Measurements from ENCODE around the gene FABP7. TPM values are rescaled to one million over a fixed set of nuclear protein-coding genes. Genes with fewer than 3 reads are reported as not detected.
A peak's percentile ranks its signal among the peaks of the same experiment; 100 is the strongest.

Gene FABP7
- total and polyA plus RNA-seq, 2 donors (not counting 1 experiment from before 2014, with no cell fraction given): not detected

GRCh38 chr6:122817358-122817757 lies 37.8 kb downstream of the FABP7 start:
- Histone ChIP-seq H3K4me1 (ENCODE audit: control insufficient read depth, extremely low read depth, insufficient read depth, low read length) (no peaks in the 10 kb centered on the region), H3K27me3 (ENCODE audit: control insufficient read depth, insufficient read depth, low read length) (no peaks in the 10 kb centered on the region), H3K4me2 (ENCODE audit: extremely low read depth, insufficient read depth, low read length) (no peak overlapping the region), H3K4me3 (replicated peaks in 1 of 4; ENCODE audit: control extremely low read depth in 1 of 4, insufficient read depth in 1 of 4, low read depth in 3 of 4, low read length in 4 of 4) (no peak overlapping the region), H3K79me2 (ENCODE audit: control insufficient read depth, insufficient read depth, low read length) (no peaks in the 10 kb centered on the region), H4K20me1 (ENCODE audit: control insufficient read depth, extremely low read depth, insufficient read depth, low read length) (no peaks in the 10 kb centered on the region), H2AFZ (ENCODE audit: low read length) (no peak overlapping the region), H3K9ac (ENCODE audit: insufficient read depth, low read length) (no peak overlapping the region), H3K36me3 (ENCODE audit: control insufficient read depth, insufficient read depth, low read length) (no peaks in the 10 kb centered on the region), H3K27ac (ENCODE audit: insufficient read depth, low read length) (no peak overlapping the region), H3K9me3 (ENCODE audit: control insufficient read depth, insufficient read depth, low read depth, low read length) (no peaks in the 10 kb centered on the region)
- DNase-seq (ENCODE audit: low read depth in 2 of 2): no peak
- TF ChIP-seq EZH2 (IDR thresholded peaks at IDR 0.05; ENCODE audit: low read length, missing control alignments) (no peak), CTCF (conservative IDR thresholded peaks at IDR 0.05 in 1 of 2, IDR thresholded peaks at IDR 0.05 in 1 of 2; ENCODE audit: low read depth in 1 of 2, low read length in 2 of 2) (no peak)

GRCh38 chr6:122817766-122818165 lies 38.2 kb downstream of the FABP7 start:
- H3K79me2 ChIP-seq (ENCODE audit: control insufficient read depth, insufficient read depth, low read length): no peaks in the 10 kb centered on the region
- no peak overlapping the region for H3K27ac ChIP-seq (ENCODE audit: insufficient read depth, low read length)
- no peak for DNase-seq (ENCODE audit: low read depth in 2 of 2)
- no peak overlapping the region for H3K9ac ChIP-seq (ENCODE audit: insufficient read depth, low read length)
- no peaks in the 10 kb centered on the region for H4K20me1 ChIP-seq (ENCODE audit: control insufficient read depth, extremely low read depth, insufficient read depth, low read length)
- no peak overlapping the region for H3K4me2 ChIP-seq (ENCODE audit: extremely low read depth, insufficient read depth, low read length)
- no peaks in the 10 kb centered on the region for H3K4me1 ChIP-seq (ENCODE audit: control insufficient read depth, extremely low read depth, insufficient read depth, low read length)
- H3K27me3 ChIP-seq (ENCODE audit: control insufficient read depth, insufficient read depth, low read length): no peaks in the 10 kb centered on the region
- no peaks in the 10 kb centered on the region for H3K36me3 ChIP-seq (ENCODE audit: control insufficient read depth, insufficient read depth, low read length)
- no peak overlapping the region for H2AFZ ChIP-seq (ENCODE audit: low read length)
- no peaks in the 10 kb centered on the region for H3K9me3 ChIP-seq (ENCODE audit: control insufficient read depth, insufficient read depth, low read depth, low read length)
- no peak overlapping the region for H3K4me3 ChIP-seq (replicated peaks in 1 of 4; ENCODE audit: control extremely low read depth in 1 of 4, insufficient read depth in 1 of 4, low read depth in 3 of 4, low read length in 4 of 4)
- no peak for TF ChIP-seq EZH2 (IDR thresholded peaks at IDR 0.05; ENCODE audit: low read length, missing control alignments)
- no peak for TF ChIP-seq CTCF (conservative IDR thresholded peaks at IDR 0.05 in 1 of 2, IDR thresholded peaks at IDR 0.05 in 1 of 2; ENCODE audit: low read depth in 1 of 2, low read length in 2 of 2)

GRCh38 chr6:122818866-122819265 lies 39.4 kb downstream of the FABP7 start:
- TF ChIP-seq CTCF (conservative IDR thresholded peaks at IDR 0.05 in 1 of 2, IDR thresholded peaks at IDR 0.05 in 1 of 2; ENCODE audit: low read depth in 1 of 2, low read length in 2 of 2): no peak
- no peak for TF ChIP-seq EZH2 (IDR thresholded peaks at IDR 0.05; ENCODE audit: low read length, missing control alignments)
- peak in 1 of 2 donors; percentile 9 for DNase-seq (ENCODE audit: low read depth in 2 of 2)
- no peak overlapping the region for H3K4me3 ChIP-seq (replicated peaks in 1 of 4; ENCODE audit: control extremely low read depth in 1 of 4, insufficient read depth in 1 of 4, low read depth in 3 of 4, low read length in 4 of 4)

More at GRCh38 chr6:122818866-122819265, 39.4 kb downstream of the FABP7 start:
- no peaks in the 10 kb centered on the region for H3K79me2 ChIP-seq (ENCODE audit: control insufficient read depth, insufficient read depth, low read length)
- no peaks in the 10 kb centered on the region for H4K20me1 ChIP-seq (ENCODE audit: control insufficient read depth, extremely low read depth, insufficient read depth, low read length)
- H3K4me2 ChIP-seq (ENCODE audit: extremely low read depth, insufficient read depth, low read length): no peak overlapping the region
- no peak overlapping the region for H3K27ac ChIP-seq (ENCODE audit: insufficient read depth, low read length)
- no peak overlapping the region for H2AFZ ChIP-seq (ENCODE audit: low read length)
- H3K4me1 ChIP-seq (ENCODE audit: control insufficient read depth, extremely low read depth, insufficient read depth, low read length): no peaks in the 10 kb centered on the region
- no peak overlapping the region for H3K9ac ChIP-seq (ENCODE audit: insufficient read depth, low read length)
- no peaks in the 10 kb centered on the region for H3K36me3 ChIP-seq (ENCODE audit: control insufficient read depth, insufficient read depth, low read length)
- no peaks in the 10 kb centered on the region for H3K9me3 ChIP-seq (ENCODE audit: control insufficient read depth, insufficient read depth, low read depth, low read length)
- H3K27me3 ChIP-seq (ENCODE audit: control insufficient read depth, insufficient read depth, low read length): no peaks in the 10 kb centered on the region

All from fibroblast of lung (primary cell).